ENCODE data around the gene PPM1B.
"Not testable (repeated sequence)": the region's sequence is repeated elsewhere in the genome, so short reads cannot be mapped to it uniquely, and the experiment has no call there.

Gene PPM1B

DNA sequence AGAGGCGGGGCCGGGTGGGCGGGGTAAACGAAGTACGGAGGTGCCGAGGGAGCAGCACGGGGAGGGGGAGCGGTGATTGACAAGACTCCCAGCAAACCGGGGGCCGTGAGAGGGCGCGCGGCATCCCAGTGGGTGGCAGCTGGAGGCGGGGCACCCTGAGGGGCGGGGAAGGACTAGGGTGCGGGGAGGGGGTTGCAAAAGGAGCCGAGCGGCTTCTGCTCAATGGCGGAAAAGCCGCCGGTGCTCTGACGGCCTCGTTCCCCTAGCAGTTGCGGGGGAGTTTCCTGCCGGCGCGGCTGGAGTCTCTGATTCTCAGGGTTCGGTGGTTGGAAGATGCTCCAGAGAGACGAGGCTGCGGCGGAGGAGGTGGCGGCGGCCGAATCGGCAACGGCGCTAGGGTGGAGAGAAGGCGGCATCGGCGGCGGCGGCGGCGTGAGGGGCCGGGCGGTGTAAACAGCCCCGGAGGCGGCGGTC, at the start of gene PPM1B:
PPM1B (plus strand) TSS at position 195 of the 474 bp plus-strand sequence. CDS start 32,325 bp downstream, outside the sequence.
- no peak for DNase-seq (ENCODE audit: low read depth)

DNA sequence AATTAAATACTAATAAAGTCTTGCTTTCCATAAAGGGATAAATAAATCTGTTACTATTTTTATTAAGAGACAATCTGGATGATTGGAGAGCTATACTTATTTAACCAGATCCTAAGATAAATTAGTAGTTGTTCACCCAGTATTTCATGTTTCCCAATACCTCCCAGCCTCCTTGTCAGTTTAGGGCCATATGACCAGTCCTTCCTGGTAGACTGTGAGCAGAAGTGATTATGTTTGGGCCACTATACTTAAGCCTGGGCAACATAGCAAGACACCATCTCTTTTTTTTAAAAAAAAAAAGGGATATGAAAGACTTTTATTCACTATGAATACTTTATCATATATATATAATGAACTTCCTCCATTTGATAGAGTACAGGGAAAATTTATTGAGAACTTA, 48.8 kb upstream of the PPM1B start:
- DNase-seq (ENCODE audit: low read depth) = no peak

DNA sequence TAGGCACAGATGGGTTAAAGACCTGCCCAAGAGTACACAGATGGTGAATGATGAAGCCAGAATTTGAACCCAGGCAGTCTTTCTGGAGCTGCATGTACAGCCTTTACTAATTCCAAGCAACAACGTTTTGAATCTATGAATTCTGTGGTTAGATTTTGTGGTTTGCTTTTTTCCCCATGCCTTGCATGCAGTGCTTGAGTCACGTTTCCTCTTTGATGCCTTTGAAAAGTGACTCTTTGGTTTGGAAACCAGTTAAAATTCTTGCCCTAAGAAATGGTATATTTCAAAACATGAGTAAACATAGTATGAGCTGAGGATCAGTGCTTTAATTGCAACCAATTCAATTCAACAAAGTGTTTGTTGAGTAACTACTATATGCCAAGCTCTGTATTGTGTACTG, 48.2 kb upstream of the PPM1B start:
- no peak for DNase-seq (ENCODE audit: low read depth)

DNA sequence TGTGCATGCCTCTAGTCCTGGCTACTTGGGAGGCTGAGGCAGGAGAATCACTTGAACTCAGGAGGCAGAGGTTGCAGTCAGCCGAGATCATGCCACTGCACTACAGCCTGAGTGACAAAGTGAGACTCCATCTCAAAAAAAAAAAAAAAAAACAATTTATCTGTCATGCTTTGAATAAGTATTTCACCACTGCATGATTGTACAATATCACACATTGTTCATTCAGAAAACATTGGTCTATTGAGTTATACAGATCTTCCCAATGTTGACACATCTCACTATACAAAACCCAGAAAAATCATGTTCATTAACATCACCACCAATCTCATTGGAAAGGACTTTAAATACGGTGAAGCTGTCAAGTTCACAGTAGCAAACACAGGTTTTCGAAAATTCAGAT, 46.8 kb upstream of the PPM1B start:
- DNase-seq (ENCODE audit: low read depth) = no peak

DNA sequence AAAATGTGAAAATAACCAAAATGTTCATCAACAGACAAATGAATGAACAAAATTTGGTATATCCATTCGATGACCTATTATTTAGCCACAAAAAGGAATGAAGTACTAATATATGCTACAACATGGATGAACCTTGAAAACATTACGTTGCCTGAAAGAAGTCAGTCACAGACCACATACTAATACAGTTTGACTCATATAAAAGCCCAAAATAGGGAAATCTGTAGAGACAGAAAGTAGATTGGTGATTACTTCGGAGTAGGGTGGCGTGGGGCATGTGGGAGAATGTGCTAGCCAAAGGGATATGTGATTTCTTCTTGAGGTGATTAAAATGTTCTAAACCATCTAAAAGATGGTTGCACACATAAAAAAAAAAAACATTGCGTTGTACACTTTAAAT, 44.2 kb upstream of the PPM1B start:
- DNase-seq (ENCODE audit: low read depth) = no peak

DNA sequence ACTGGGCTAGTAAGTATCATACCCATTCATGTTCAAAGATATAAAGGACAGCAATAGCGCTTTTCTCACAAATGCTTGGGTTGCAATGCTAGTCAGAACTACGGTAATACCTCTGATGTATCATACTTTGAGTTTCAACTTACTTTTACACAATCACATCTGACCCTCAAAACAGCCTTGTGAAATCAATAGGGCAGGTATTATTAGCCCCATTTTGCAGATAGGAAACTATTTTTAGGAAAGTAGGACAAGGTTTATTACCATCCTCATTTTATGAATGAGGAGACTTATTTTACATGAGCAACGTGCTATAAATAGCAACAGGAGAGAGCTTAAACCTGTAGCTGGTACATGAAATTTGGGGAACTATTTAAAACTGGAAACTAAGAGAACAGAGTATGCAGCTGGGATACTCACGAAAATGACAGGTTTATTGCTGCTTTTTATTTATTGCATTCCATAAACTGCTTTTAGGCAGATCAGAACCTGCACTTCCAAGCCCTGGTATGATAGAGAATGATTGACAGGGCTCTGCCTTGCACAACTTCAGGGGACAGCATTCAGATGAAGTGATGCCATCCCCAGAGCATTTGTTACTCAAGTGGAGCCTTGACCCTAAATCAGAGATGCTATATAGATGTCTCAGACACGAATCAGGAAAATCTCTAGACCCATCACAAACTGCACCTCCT, 42.4 kb upstream of the PPM1B start:
- DNase-seq (ENCODE audit: low read depth) = no peak

DNA sequence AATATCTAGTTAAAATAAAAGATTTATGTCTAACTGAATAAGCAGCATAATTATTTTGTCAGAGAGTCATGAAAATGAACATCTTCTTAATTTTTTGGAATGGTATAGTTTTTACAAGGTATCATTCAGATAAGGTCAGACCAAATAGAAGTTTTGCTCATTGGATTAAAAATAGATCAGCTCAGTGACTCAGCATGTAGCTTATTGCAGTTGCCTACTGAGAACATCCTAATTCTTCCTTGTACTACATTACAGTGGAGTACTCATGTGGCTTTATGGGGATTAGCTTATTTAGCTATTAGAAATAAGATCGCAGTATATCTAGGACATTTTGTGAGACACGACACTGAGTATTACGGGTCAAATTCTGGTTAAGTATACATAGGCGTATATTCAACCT, 38.2 kb upstream of the PPM1B start:
- no peak for DNase-seq (ENCODE audit: low read depth)

DNA sequence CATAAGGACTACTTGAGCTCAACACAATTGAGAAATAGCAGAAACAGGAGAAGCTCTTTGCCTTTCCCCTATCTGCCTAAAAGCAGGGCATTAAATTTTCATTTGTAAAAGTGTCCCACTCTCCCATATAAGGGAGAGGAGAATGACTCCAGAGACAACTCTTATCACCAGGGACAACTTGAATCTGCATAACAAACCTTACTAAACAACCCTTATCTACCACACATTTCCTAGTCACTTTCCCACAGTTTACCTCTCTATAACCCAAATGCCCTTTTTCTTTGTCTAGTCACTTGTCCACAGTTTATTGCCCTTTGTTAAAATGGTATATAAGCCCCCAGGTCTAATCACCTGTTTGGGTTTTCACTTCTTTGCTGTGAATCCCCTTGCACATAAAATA, 37.5 kb upstream of the PPM1B start:
- DNase-seq (ENCODE audit: low read depth) = no peak

DNA sequence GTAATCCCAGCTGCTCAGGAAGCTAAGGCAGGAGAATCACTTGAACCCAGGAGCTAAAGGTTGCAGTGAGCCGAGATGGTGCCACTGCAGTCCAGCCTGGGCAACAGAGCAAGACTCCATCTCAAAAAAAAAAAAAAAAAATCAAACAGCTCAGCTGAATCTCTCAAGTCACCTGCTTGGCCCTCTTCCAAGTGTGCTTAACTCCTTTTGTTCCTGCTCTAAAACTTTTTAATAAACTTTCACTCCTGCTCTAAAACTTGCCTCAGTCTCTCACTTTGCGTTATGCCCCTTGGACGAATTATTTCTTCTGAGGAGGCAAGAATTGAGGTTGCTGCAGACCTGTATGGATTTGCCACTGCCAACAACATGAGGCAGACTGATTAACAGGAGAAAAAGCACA, 35.1 kb upstream of the PPM1B start:
- not testable (repeated sequence) for DNase-seq (ENCODE audit: low read depth)

DNA sequence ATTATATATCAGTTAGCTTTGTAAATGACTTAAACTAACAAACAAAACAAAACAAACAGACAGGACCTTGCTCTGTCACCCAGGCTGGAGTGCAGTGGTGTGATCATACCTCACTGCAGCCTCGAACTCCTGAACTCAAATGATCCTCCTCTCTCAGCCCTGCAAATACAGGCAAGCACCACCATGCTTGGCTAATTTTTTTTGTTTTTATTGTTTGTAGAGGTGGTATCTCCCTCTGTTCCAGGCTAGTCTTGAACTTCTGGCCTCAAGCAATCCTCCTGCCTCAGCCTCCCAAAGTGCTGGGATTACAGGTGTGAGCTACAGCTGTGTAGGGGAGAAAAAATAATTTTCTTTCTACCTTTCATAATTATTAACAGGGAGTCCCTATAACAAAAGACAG, 33.8 kb upstream of the PPM1B start:
- no peak for DNase-seq (ENCODE audit: low read depth)

DNA sequence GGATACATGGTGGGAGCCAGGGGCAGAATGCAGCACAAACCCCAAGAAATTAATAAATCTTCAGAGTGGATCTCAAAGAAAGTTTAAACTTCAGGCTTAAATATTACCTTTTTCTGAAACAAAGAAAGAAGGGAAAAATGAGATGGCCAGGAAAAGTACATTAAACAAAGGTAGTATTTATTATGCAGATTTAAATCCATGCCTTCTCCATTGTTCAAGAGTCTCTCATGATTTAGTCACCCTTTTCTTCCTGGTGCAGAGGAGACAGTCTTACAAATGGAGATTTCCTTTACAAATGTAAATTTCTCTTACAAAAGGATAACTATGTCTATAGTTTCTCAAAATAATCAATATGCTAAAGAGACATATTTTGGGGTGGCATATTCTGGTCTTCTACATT, 33.4 kb upstream of the PPM1B start:
- DNase-seq (ENCODE audit: low read depth) = no peak

DNA sequence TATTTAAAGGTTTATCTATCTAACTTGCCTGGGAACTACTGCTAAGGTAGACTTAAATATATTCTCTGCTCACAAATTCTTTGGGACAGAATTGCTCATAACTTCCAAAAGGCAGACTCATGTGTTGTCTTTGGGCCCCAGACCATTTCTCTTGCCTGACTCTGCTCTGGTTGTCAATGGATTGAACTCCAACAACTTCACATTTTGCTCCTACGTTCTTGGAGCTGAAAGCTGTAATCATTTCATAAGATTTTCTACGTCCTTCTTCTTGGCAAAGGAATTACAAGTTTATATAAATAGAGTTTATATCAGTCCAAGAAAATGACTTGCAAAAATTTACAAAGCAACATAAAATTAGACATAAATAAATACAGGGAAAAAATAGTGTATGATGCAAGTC, 32.9 kb upstream of the PPM1B start:
- no peak for DNase-seq (ENCODE audit: low read depth)

DNA sequence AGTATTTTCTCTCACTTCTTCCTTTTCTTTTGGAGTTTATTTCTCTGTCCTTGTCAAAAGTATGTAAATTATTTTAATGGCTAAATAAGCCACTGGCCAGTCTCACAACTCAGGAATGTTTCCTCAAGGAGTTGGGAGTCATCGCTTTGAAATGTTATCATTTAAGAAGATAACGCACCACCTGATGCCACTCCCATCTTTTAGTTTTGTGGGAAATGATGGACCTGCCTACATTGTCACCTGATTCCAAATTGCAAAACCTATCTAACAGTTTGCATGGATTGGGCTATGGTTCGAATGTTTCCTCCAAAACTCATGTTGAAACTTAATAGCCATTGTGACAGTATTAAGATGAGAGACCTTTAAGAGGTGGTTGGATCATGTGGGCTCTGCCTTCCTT, 32.4 kb upstream of the PPM1B start:
- no peak for DNase-seq (ENCODE audit: low read depth)

DNA sequence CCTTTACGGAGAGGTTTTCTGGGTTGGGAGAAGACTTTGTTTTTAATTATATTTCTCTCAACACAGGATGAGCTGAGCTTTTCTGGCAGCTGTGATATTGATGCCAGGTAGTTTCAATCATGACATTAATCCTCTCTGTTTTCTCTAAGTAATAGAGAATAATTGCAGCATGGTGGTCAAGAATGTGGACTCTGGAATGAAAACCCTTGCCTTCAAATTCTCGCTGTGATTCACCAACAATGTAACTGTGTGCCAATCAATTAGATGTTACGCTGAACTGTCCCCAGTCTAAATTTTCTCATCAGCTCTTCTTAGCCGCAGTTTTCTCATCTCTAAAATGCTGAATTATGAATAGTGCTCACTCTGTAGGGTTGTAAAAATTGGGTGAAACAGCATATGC, 31.6 kb upstream of the PPM1B start:
- no peak for DNase-seq (ENCODE audit: low read depth)

DNA sequence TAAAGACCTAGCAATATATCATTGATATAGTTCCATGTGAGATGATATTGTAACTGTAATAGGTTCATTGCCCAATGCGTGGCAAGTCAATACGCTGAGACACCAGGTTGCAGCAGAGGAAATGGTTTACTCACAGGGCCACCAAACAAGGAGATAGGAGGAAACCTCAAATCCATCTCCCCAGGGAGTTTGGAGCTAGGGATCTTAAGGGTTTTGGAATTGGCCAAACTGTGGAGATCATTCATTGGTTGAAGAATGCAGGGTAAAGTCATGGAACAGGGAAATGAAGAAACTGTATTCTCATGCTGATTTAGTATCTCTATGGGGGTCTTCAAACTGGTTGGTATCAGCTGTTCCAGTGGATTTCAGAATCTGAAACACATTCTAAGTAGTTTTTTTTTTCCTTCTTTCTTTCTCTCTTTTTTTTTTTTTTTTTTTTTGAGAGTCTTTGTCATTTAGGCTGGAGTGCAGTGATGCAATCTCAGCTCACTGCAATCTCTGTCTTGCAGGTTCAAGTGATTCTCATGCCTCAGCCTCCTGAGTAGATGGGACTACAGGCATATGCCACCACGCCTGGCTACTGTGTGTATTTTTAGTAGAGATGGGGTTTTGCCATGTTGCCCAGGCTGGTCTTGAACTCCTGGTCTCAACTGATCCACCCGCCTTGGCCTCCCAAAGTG, 30.7 kb upstream of the PPM1B start:
- no peak for DNase-seq (ENCODE audit: low read depth)

DNA sequence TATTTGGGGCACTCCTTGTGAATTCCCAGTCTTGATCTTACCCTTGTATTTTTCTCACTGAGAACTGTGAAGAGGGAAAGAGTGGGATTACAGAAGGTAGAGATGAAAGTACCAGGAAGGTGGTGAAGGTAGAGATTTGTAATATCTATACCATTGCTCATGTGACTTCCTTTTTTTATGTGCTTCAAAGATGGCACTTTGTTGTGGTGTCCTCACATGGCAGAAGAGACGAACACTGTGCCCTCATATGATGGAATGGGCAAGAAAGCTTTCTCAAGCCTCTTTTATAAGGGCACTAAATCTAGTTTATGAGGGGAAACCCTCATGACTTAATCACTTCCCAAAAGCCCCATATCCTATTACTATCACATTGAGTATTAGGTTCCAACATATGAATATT, 28.9 kb upstream of the PPM1B start:
- no peak for DNase-seq (ENCODE audit: low read depth)

DNA sequence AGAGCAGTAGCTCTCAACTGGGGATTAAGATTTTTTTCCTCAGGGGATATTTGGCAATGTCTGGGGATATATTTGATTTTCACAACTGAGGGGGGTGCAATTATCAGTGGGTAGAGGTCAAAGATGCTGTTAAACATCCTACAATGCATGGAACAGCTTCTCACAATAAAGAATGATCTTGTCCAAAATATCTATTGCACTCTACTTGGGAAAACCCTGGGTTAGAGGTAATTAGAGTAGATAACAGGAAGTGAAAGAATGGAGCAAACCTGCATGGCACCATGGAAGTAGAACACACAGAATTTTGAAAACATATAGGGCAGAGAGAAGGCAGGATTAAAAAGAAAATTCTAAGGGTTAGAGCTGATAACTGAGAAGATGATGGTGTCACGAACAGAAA, 26.4 kb upstream of the PPM1B start:
- DNase-seq (ENCODE audit: low read depth) = no peak

DNA sequence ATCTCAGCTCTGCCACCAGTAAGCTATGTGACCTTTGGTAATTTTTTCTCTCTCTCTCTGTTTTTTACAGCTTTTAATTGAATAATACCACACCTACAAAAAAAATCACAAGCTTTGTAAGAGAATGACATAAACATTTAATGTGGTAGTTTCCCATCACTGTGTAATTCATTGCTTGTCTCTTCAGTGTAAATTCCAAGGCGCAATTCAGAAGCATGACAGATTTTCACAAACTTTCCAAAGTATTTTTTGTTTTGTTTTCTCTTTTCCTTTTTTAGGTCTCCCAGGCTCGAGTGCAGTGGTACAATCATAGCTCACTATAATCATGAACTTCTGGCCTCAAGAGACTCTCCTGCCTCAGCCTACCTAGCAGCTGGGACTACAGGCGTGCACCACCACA, 25.0 kb upstream of the PPM1B start:
- no peak for DNase-seq (ENCODE audit: low read depth)

DNA sequence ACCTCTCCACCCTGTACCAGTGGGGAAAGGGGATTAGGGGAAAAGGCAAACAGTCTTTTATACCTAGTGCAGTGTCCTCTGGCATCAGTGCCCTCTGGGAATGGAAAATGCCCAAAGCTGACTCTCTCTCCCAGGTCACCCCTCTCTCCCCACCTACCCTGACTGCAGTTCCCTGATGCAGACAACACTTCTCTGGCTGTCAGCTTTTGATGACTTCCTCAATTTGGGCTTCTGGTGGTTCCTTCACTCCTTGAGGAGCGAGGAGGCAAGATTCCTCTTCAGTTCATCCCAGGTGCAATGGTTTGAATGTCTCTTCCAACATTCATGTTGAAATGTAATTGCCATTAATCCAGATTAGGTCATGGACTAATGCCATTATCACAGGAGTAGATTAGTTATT, 19.7 kb upstream of the PPM1B start:
- DNase-seq (ENCODE audit: low read depth) = no peak

DNA sequence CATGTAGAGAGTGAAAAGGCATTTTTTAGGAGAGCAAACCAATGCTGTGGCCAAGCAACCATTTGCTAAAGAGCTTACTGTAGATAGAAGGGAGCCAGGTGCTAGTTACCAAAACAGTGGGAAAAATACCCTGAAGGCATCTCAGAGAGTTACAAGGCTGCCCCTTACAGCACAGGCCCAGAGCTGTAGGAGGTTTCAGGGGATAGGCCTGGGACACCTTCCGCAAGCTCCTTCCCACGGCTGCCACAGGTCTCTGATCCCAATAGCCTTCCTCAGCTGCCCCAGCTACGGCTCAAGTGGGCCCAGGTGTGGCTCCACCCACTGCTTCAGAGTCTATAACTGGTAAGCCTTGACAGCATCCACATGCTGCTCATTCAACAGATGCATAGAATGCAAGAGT, 18.2 kb upstream of the PPM1B start:
- DNase-seq (ENCODE audit: low read depth) = no peak

DNA sequence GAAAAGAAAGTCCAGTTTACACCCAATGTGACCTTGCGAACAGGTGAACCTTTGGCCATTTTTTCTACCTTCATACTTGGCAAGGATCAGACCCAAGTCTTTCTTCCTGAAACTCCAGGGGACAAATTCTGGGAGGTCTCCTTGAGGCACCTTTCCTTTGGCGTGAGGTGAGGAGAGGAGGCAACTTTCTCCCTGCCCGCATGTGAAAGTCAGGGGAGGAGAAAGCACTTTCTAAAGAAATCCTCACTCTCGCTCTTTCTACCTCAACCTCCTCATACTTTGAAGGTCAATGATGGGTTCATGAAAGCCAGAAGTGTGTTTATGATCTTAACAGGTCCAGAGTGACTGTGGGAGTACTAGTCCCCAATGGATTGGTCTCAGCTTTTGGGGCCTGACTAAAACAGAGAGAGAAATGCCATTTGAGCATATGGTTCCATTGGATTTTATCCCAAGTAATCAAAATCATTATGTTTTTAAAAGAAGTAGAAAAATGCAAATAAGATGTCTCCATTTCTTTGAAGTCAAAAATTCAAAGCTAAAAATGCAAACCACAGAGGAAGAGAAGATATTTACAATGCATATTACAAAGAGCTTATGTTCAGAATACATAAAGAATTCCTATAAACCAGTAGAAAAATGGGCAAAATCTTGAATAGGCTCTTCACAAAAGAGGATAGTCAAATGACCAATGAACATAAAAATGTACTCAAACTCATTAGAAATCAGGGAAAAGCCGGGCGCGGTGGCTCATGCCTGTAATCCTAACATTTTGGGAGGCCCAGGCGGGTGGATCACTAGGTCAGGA, 15.6 kb upstream of the PPM1B start:
- DNase-seq (ENCODE audit: low read depth) = no peak

DNA sequence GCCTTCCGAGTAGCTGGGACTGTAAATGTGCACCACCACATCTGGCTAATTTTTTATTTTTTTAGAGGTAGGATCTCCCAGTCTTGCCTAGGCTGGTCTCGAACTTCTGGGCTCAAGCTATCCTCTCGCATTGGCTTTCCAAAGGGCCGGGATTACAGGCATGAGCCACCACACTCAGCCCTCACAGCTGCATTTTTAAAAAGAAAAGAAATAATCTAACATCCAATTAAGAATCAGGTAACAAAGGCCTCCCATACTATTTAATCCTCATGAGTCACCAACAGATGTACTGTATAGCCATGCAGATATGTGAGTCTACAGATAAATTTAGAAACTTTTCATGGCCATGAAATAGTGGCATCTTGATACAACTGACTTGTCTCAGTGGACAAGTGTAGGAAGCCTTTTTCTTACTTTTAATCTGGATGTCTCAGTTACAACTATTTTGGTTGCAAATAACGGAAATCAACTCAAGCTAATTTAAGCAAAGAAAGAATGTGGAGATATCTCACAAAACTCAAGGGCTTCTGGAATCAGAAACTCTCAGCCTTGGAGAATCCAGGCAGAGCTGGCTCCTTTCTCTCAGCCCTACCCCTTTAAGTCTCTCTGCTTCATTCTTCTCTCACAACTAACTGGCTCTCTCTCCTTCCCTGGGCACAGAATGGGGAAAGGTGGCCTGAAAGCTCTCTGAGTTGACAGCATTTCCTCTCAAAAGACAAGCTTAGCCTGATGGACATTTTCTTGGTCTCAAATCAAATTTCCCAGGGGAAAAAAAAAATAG, 12.8 kb upstream of the PPM1B start:
- no peak for DNase-seq (ENCODE audit: low read depth)

All from fibroblast of the conjunctiva (primary cell).